ENCODE measurements around the gene CDC14B. TPM values are rescaled to one million over a fixed set of nuclear protein-coding genes. Genes with fewer than 3 reads are reported as not detected.

Gene CDC14B
- total RNA-seq: 36.6 TPM

DNA sequence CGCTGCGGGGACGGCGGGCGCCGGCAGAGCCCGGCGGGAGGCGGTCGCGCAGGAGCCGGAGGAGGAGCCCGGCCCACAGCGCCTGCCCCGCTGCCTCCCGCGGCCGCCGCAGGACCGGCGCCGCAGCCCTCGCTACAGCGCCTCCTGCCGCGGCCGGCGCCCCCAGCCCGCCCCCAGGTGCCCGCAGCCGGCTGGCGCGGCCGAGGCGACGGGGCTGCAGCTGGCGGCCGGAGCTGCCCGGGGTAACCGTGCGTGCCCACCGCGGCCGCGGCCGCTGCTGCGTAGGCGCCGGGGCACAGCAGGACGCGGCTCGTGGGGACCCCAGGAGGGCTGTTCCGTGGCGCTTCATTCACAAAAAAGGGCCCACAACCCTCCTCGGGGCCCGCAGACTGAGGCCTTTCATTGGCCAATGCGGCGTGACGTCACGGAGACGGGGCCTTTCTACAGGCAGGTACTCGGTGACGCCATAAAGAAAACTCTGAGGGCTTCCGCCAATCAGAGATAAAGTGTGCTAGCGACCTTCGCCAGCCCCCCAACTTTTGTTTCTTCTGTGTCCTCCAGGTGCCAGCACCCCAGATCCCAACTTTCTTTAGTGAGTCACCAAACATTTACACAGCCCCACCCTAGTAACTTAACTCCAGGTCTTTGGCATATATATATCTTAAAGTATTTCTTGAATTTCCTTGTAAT lies at the start of gene CDC14B:
Gene CDC14B (minus strand): TSS at position 353 of the 690 bp plus-strand sequence. CDS start 465 bp downstream, outside the sequence.

GRCh38 chr9:96655198-96655851 lies 35.7 kb upstream of the CDC14B start, which contains the start of gene PRXL2C:
Gene PRXL2C (minus strand): TSS chr9:96655317. CDS start chr9:96655281, 36 bp downstream.

Other genes with a start within 250 kb of the CDC14B start
- 1.9 TPM for gene SLC35D2, start 236.1 kb downstream of the CDC14B start, total RNA-seq
- 4.4 TPM for gene ZNF367, start 201.5 kb downstream of the CDC14B start, total RNA-seq
- 12.5 TPM for gene HABP4, start 169.7 kb downstream of the CDC14B start, total RNA-seq
- 3.1 TPM for gene PRXL2C, start 35.5 kb upstream of the CDC14B start, total RNA-seq
- gene ZNF510, start 158.2 kb upstream of the CDC14B start, total RNA-seq: 64.8 TPM
- gene ZNF782, start 234.7 kb upstream of the CDC14B start, total RNA-seq: 54.8 TPM

Data from parietal lobe (tissue), 1 donor.